ENCODE results near the gene TAPT1.
"Not testable (repeated sequence)": the region's sequence is repeated elsewhere in the genome, so short reads cannot be mapped to it uniquely, and the experiment has no call there.

The TAPT1 gene, protein sequence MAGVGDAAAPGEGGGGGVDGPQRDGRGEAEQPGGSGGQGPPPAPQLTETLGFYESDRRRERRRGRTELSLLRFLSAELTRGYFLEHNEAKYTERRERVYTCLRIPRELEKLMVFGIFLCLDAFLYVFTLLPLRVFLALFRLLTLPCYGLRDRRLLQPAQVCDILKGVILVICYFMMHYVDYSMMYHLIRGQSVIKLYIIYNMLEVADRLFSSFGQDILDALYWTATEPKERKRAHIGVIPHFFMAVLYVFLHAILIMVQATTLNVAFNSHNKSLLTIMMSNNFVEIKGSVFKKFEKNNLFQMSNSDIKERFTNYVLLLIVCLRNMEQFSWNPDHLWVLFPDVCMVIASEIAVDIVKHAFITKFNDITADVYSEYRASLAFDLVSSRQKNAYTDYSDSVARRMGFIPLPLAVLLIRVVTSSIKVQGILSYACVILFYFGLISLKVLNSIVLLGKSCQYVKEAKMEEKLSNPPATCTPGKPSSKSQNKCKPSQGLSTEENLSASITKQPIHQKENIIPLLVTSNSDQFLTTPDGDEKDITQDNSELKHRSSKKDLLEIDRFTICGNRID

GRCh38 chr4:16225863-16226815 lies at the start of gene TAPT1:
TSS of gene TAPT1 (minus strand) at chr4:16226471. CDS start at chr4:16226457, 14 bp downstream.
- H3K4me3 ChIP-seq (replicated peaks; ENCODE audit: low read depth, low read length): peak within 1 kb of the TSS; percentile 74
- DNase-seq (ENCODE audit: extremely low read depth, low read depth): no peak
- TF ChIP-seq, protein P1, sequence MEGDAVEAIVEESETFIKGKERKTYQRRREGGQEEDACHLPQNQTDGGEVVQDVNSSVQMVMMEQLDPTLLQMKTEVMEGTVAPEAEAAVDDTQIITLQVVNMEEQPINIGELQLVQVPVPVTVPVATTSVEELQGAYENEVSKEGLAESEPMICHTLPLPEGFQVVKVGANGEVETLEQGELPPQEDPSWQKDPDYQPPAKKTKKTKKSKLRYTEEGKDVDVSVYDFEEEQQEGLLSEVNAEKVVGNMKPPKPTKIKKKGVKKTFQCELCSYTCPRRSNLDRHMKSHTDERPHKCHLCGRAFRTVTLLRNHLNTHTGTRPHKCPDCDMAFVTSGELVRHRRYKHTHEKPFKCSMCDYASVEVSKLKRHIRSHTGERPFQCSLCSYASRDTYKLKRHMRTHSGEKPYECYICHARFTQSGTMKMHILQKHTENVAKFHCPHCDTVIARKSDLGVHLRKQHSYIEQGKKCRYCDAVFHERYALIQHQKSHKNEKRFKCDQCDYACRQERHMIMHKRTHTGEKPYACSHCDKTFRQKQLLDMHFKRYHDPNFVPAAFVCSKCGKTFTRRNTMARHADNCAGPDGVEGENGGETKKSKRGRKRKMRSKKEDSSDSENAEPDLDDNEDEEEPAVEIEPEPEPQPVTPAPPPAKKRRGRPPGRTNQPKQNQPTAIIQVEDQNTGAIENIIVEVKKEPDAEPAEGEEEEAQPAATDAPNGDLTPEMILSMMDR (IDR thresholded peaks at IDR 0.05; ENCODE audit: low read depth, low read length, missing control alignments): no peak

- H3K4me3 ChIP-seq (replicated peaks; ENCODE audit: low read depth, low read length): no peak overlapping the region
- no peak for DNase-seq (ENCODE audit: extremely low read depth, low read depth)
- TF ChIP-seq, protein P1 (IDR thresholded peaks at IDR 0.05; ENCODE audit: low read depth, low read length, missing control alignments): no peak
Measured at GRCh38 chr4:16271411-16271810, 45.1 kb upstream of the TAPT1 start.

DNA sequence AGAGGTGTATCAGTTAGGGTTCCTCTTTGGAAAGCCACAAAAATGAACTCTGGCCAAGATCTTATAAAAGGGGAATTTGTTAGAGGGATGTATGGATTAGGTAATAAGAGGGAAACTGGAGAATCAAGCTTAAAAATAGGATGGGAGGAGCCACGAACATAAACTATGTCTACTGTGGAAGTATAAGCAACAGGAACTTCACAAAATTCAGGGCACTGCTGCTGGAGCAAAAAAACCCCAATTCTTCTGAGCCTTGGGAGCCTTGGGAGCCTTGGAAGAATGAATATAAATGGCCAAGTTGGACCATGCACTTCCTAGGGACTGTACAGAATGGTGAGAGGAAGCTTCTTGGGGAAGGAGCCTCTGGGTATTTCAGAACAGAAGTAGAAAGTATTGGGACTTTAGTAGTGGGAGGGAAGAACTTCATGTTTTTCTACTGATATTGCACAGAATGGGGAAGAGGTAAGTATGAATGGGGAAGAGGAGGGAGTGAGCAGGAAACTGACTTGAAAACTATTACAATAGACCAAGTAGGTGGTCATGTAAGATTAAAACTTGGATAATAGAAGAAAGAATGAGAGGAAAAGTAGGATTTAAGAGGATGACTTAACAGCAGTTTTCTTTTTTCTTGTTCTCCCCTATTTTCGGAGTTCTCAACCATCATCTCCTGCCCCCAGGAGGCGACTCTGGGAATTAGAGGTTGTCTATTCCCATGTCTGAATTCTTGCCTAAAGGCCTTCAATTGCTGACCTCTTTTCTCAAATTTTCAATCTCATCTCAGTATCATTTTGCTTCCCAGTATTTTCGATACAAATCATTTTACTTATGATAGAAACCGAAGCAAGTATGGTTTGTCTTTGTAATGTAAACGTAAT lies 44.4 kb upstream of the TAPT1 start:
- H3K4me3 ChIP-seq (replicated peaks; ENCODE audit: low read depth, low read length): no peak overlapping the region
- TF ChIP-seq, protein P1 (IDR thresholded peaks at IDR 0.05; ENCODE audit: low read depth, low read length, missing control alignments): peak; percentile 28
- no peak for DNase-seq (ENCODE audit: extremely low read depth, low read depth)

GRCh38 chr4:16269742-16270453 lies 43.6 kb upstream of the TAPT1 start:
- DNase-seq (ENCODE audit: extremely low read depth, low read depth): peak; percentile 37
- H3K4me3 ChIP-seq (replicated peaks; ENCODE audit: low read depth, low read length): not testable (repeated sequence)

GRCh38 chr4:16269240-16269639 lies 43.0 kb upstream of the TAPT1 start:
- H3K4me3 ChIP-seq (replicated peaks; ENCODE audit: low read depth, low read length): no peak overlapping the region
- TF ChIP-seq, protein P1 (IDR thresholded peaks at IDR 0.05; ENCODE audit: low read depth, low read length, missing control alignments): no peak
- DNase-seq (ENCODE audit: extremely low read depth, low read depth): no peak

GRCh38 chr4:16268290-16268689 lies 42.0 kb upstream of the TAPT1 start:
- no peak overlapping the region for H3K4me3 ChIP-seq (replicated peaks; ENCODE audit: low read depth, low read length)
- DNase-seq (ENCODE audit: extremely low read depth, low read depth): no peak
- TF ChIP-seq, protein P1 (IDR thresholded peaks at IDR 0.05; ENCODE audit: low read depth, low read length, missing control alignments): no peak

All from HFF-Myc (cell line).